Measurements from ENCODE around the gene ZNF79. TPM values are rescaled to one million over a fixed set of nuclear protein-coding genes. Genes with fewer than 3 reads are reported as not detected.

ZNF79 gene
- total and polyA plus RNA-seq, 4 donors, result 1.0 to 10.3 (median 4.7) TPM

DNA sequence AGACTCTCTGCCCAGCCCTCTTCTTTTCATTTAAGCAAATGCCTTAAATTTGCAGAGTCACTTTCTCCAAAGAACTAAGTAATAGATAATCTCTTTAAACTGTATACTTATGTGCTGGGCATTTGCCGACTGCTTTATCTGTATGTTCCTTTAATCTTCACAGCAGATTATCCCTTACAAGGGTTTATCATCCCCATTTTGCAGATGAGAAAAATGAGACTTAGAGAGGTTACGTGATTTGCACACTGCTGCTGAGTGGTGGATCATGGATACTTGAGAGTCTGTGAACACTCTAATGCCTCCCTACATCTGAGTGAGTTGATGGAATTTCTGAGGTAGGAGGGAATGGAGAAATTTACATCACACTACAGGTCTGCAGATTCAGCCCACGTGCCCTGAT is 4.2 kb downstream of the ZNF79 start:
- WGBS, 2 donors, result 89 to 94% methylated on average over 3 of the region's 3 CpGs
- no peak overlapping the region for H3K4me3 ChIP-seq (ENCODE audit: low read length in 2 of 2)
- intact Hi-C loops (cut with DNase I), result no loop called here
- H3K27me3 ChIP-seq (ENCODE audit: control insufficient read depth in 1 of 2, insufficient read depth in 2 of 2, low read length in 1 of 2), result no peaks in the 10 kb centered on the region
- ATAC-seq (ENCODE audit: low FRiP score), result no peak
- H3K4me1 ChIP-seq (ENCODE audit: control insufficient read depth in 1 of 2, insufficient read depth in 2 of 2, low read length in 2 of 2), result no peaks in the 10 kb centered on the region
- no peak for DNase-seq
- no peaks in the 10 kb centered on the region for H3K9me3 ChIP-seq (ENCODE audit: control insufficient read depth, low read length)
- H3K27ac ChIP-seq (ENCODE audit: low read depth in 1 of 2, low read length in 2 of 2), result no peak overlapping the region
- peaks cover 0 to under 1% of the 10 kb centered on the region in 2 donors for H3K36me3 ChIP-seq (ENCODE audit: control insufficient read depth in 1 of 2, insufficient read depth in 2 of 2, low read length in 1 of 2)

DNA sequence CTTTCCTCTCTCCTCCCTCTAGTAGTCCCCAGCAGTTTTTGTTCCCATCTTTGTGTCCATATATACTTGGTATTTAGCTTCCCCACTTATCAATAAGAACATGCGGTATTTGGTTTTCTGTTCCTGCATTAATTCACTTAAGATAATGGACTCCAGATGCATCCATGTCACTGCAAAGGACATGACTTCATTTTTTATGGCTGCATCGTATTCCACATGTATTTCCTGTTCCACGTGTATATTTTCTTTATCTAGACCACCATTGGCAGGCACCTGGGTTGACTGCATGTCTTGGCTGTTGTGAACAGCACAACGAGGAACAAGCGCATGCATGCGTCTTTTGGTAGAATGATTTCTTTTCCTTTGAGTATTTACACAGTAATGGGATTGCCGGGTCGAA is 6.2 kb downstream of the ZNF79 start:
- Histone ChIP-seq H3K4me3 (ENCODE audit: low read length in 2 of 2) (no peak overlapping the region), H3K9me3 (ENCODE audit: control insufficient read depth, low read length) (no peaks in the 10 kb centered on the region), H3K4me1 (ENCODE audit: control insufficient read depth in 1 of 2, insufficient read depth in 2 of 2, low read length in 2 of 2) (no peaks in the 10 kb centered on the region), H3K27ac (ENCODE audit: low read depth in 1 of 2, low read length in 2 of 2) (no peak overlapping the region), H3K36me3 (ENCODE audit: control insufficient read depth in 1 of 2, insufficient read depth in 2 of 2, low read length in 1 of 2) (peaks cover 3 to 4% of the 10 kb centered on the region in 2 donors), H3K27me3 (ENCODE audit: control insufficient read depth in 1 of 2, insufficient read depth in 2 of 2, low read length in 1 of 2) (no peaks in the 10 kb centered on the region)
- WGBS, 2 donors, result 93 to 94% methylated on average over 8 of the region's 8 CpGs
- no peak for DNase-seq
- no peak for ATAC-seq (ENCODE audit: low FRiP score)
- intact Hi-C loops (cut with DNase I), result no loop called here

DNA sequence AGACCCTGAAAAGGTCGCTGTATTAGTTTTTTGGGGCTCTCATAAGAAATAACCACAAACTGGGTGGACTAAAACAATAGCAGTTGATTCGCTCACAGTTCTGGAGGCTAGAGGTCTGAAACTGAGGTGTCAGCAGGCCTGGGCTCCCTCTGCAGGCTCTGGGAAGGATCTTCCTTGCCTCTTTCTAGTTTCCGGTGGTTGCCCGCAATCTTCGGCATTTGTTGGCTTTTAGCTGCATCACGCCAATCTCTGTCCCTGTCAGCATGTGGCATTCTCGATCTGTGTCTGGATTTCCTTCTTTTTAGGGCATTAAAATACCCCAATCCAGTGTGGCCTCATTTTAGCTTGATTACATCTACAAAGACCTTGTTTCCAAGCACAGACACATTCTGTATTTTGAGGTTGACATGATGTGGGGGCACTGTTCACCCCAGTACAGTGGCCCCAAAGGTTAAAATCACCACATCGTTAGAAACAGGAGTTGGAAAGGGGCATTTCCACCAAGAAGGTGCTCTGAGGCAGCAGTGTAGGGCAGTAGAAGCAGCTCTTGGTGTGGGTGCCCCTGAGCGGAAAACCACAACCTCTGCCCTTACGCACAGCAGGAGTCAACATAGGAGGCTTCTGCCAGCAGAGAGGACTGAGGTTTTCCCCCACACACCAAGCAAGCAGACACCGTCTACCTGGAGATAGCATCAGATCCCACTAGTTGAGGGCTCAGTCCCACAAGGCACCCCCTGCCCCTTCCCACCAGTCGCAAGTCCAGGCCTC is 13.5 kb downstream of the ZNF79 start:
- Histone ChIP-seq H3K9me3 (ENCODE audit: control insufficient read depth, low read length) (no peaks in the 10 kb centered on the region), H3K27ac (ENCODE audit: low read depth in 1 of 2, low read length in 2 of 2) (no peak overlapping the region), H3K4me3 (ENCODE audit: low read length in 2 of 2) (no peak overlapping the region), H3K27me3 (ENCODE audit: control insufficient read depth in 1 of 2, insufficient read depth in 2 of 2, low read length in 1 of 2) (no peaks in the 10 kb centered on the region), H3K36me3 (ENCODE audit: control insufficient read depth in 1 of 2, insufficient read depth in 2 of 2, low read length in 1 of 2) (peaks cover 10 to 14% of the 10 kb centered on the region in 2 donors), H3K4me1 (ENCODE audit: control insufficient read depth in 1 of 2, insufficient read depth in 2 of 2, low read length in 2 of 2) (no peaks in the 10 kb centered on the region)
- intact Hi-C loops (cut with DNase I), result no loop called here
- ATAC-seq (ENCODE audit: low FRiP score), result no peak
- no peak for DNase-seq
- 85 to 88% methylated on average over 12 of the region's 12 CpGs for WGBS, 2 donors

DNA sequence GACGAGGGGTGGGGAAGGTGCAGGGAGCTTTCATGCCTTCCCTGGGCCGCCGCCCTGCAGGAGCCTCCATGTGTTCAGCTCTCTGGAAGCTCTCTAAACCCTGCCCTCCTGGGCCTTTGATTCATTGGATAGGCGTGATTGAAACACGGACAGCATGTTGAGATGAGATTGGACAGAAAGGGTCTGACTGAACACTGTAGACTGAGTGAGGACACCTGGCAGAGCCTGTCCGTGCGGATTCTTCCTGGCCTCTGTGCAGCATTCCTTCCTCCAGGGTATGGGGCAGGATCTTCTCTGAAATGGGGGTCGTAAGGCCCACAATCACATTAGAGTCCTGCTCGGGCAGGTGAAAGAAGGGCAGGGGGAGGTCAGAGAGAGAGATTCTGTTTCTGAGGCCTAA is 14.2 kb downstream of the ZNF79 start:
- Histone ChIP-seq H3K9me3 (ENCODE audit: control insufficient read depth, low read length) (no peaks in the 10 kb centered on the region), H3K27me3 (ENCODE audit: control insufficient read depth in 1 of 2, insufficient read depth in 2 of 2, low read length in 1 of 2) (no peaks in the 10 kb centered on the region), H3K4me3 (ENCODE audit: low read length in 2 of 2) (no peak overlapping the region), H3K36me3 (ENCODE audit: control insufficient read depth in 1 of 2, insufficient read depth in 2 of 2, low read length in 1 of 2) (peaks cover 12 to 14% of the 10 kb centered on the region in 2 donors), H3K27ac (ENCODE audit: low read depth in 1 of 2, low read length in 2 of 2) (no peak overlapping the region), H3K4me1 (ENCODE audit: control insufficient read depth in 1 of 2, insufficient read depth in 2 of 2, low read length in 2 of 2) (no peaks in the 10 kb centered on the region)
- no peak for ATAC-seq (ENCODE audit: low FRiP score)
- intact Hi-C loops (cut with DNase I), result no loop called here
- 92 to 94% methylated on average over 9 of the region's 9 CpGs for WGBS, 2 donors
- no peak for DNase-seq

DNA sequence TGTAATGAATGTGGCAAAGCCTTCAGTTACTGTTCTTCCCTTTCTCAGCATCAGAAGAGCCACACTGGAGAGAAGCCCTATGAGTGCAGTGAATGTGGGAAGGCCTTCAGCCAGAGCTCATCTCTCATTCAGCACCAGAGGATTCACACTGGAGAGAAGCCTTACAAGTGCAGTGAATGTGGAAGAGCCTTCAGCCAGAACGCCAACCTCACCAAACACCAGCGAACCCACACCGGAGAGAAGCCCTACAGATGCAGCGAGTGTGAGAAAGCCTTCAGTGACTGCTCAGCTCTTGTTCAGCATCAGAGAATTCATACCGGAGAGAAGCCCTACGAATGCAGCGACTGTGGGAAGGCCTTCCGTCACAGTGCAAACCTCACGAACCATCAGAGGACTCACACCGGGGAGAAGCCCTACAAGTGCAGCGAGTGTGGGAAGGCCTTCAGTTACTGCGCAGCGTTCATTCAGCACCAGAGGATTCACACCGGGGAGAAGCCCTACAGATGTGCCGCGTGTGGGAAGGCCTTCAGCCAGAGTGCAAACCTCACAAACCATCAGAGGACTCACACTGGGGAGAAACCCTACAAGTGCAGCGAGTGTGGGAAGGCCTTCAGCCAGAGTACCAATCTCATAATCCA is 20.2 kb downstream of the ZNF79 start:
- no peak for ATAC-seq (ENCODE audit: low FRiP score)
- Histone ChIP-seq H3K9me3 (ENCODE audit: control insufficient read depth, low read length) (no peaks in the 10 kb centered on the region), H3K4me1 (ENCODE audit: control insufficient read depth in 1 of 2, insufficient read depth in 2 of 2, low read length in 2 of 2) (no peaks in the 10 kb centered on the region), H3K36me3 (ENCODE audit: control insufficient read depth in 1 of 2, insufficient read depth in 2 of 2, low read length in 1 of 2) (peaks cover 8 to 13% of the 10 kb centered on the region in 2 donors), H3K27me3 (ENCODE audit: control insufficient read depth in 1 of 2, insufficient read depth in 2 of 2, low read length in 1 of 2) (no peaks in the 10 kb centered on the region), H3K27ac (ENCODE audit: low read depth in 1 of 2, low read length in 2 of 2) (no peak overlapping the region), H3K4me3 (ENCODE audit: low read length in 2 of 2) (no peak overlapping the region)
- DNase-seq, result no peak
- WGBS, 2 donors, result 91 to 93% methylated on average over 17 of the region's 17 CpGs
- intact Hi-C loops (cut with DNase I), result no loop called here

DNA sequence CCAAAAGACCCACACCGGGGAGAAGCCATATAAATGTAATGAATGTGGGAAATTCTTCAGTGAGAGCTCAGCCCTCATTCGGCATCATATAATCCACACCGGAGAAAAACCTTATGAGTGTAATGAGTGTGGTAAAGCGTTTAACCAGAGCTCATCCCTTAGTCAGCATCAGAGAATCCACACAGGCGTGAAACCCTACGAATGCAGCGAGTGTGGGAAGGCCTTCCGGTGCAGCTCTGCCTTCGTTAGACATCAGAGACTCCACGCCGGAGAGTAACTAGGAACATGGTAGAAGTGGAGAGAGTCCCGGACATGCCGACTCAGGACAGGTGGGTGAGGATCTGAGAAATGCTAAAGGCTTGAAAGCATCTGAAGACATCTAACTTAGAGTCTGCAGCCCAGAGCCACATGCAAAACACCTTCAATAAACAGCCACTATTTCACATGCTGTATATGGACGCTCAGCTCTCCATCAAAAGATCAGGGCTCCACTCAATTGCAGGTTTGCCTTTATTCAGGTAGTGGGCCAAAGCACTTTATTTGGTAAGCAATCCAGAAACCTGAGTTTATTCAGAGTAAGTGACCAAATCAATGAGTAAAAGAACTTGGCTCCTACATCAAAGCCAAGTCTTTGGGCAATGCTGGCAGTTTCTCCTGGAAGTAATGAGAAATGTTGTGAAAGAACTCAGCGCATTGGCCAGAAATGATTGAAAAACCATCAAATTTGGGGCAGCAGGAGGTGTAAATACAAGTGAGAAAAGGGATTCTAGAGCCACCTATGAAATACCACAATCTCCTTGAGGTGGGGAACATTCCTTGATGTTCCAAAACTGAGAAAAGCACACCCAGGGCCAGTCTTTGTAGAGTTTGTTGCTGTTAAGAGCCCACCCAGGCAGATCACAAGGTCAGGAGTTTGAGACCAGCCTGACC is 21.0 kb downstream of the ZNF79 start:
- Histone ChIP-seq H3K36me3 (ENCODE audit: control insufficient read depth in 1 of 2, insufficient read depth in 2 of 2, low read length in 1 of 2) (peaks cover 8 to 13% of the 10 kb centered on the region in 2 donors), H3K9me3 (ENCODE audit: control insufficient read depth, low read length) (no peaks in the 10 kb centered on the region), H3K4me1 (ENCODE audit: control insufficient read depth in 1 of 2, insufficient read depth in 2 of 2, low read length in 2 of 2) (no peaks in the 10 kb centered on the region), H3K4me3 (ENCODE audit: low read length in 2 of 2) (no peak overlapping the region), H3K27ac (ENCODE audit: low read depth in 1 of 2, low read length in 2 of 2) (no peak overlapping the region), H3K27me3 (ENCODE audit: control insufficient read depth in 1 of 2, insufficient read depth in 2 of 2, low read length in 1 of 2) (no peaks in the 10 kb centered on the region)
- intact Hi-C loops (cut with DNase I), result no loop called here
- no peak for DNase-seq
- ATAC-seq (ENCODE audit: low FRiP score), result no peak
- WGBS, 2 donors, result 92 to 94% methylated on average over 15 of the region's 15 CpGs

DNA sequence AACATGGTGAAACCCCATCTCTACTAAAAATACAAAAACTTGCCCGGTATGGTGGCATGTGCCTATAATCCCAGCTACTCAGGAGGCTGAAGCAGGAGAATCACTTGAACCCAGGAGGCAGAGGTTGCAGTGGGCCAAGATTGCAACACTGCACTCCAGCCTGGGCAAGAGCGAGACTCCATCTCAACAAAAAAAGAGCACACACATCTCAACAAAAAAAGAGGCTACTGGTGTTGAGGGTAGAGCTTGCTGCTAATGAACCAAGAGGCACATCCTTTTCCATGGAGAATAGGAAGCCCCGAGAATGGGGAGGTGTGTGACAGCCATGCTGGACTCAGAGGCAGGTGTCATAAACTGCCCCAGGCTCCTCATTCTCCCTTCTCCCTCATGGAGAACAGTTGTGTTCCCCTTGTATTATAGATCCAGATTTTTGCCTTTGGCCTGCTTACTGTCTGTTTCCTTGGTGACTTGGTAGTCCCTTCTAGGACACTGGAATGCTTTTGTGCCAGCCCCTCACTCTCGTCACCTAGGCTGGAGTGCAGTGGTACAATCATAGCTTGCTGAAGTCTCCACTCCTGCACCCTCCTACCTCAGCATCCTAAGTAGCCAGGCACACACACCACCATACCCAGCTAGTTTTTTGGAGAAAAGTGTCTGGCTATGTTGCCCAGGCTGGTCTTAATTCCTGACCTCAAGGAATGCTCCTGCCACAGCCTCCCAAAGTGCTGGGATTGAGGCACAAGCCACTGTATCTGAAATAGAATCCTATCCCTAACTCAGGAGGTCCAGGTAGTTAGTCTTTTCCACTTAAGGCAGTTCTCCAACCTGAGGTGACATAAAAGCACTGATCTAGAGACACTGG is 21.9 kb downstream of the ZNF79 start:
- no peak overlapping the region for H3K4me3 ChIP-seq (ENCODE audit: low read length in 2 of 2)
- H3K27me3 ChIP-seq (ENCODE audit: control insufficient read depth in 1 of 2, insufficient read depth in 2 of 2, low read length in 1 of 2), result no peaks in the 10 kb centered on the region
- no peak overlapping the region for H3K27ac ChIP-seq (ENCODE audit: low read depth in 1 of 2, low read length in 2 of 2)
- intact Hi-C loops (cut with DNase I), result no loop called here
- no peak for DNase-seq
- H3K9me3 ChIP-seq (ENCODE audit: control insufficient read depth, low read length), result no peaks in the 10 kb centered on the region
- H3K36me3 ChIP-seq (ENCODE audit: control insufficient read depth in 1 of 2, insufficient read depth in 2 of 2, low read length in 1 of 2), result peaks cover 6 to 13% of the 10 kb centered on the region in 2 donors
- 72 to 79% methylated on average over 4 of the region's 4 CpGs for WGBS, 2 donors
- no peak for ATAC-seq (ENCODE audit: low FRiP score)
- H3K4me1 ChIP-seq (ENCODE audit: control insufficient read depth in 1 of 2, insufficient read depth in 2 of 2, low read length in 2 of 2), result no peaks in the 10 kb centered on the region
